ENCODE measurements around the gene ANKIB1. TPM values are rescaled to one million over a fixed set of nuclear protein-coding genes. Genes with fewer than 3 reads are reported as not detected.

ANKIB1 gene
- total and polyA plus RNA-seq, 4 donors, result 12.0 to 75.1 (median 44.0) TPM

DNA sequence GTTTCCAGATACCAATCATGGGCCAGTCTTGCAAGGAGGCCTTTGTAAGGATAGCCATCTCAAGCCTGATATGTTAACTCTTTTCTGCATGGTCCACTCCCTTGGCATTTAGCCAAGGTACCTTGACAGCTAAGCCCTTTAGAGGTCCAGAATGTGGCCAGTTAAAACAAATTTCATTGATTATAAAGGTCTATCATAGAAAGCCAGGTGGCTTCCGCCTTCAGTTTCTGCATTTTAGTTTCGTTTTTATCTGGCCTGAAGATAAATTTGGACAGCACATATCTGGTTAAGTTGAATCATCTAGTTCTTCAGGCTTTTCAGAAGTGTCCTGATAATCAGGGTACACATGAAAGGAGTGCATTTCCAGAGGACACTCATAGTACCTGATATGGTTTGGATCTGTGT, 30.7 kb downstream of the ANKIB1 start:
- Histone ChIP-seq H3K4me3 (ENCODE audit: low read length in 2 of 2) (no peak overlapping the region), H3K36me3 (ENCODE audit: control insufficient read depth in 1 of 2, insufficient read depth in 2 of 2, low read length in 1 of 2) (no peaks in the 10 kb centered on the region), H3K9me3 (ENCODE audit: control insufficient read depth, low read length) (no peaks in the 10 kb centered on the region), H3K27ac (ENCODE audit: low read depth in 1 of 2, low read length in 2 of 2) (no peak overlapping the region), H3K4me1 (ENCODE audit: control insufficient read depth in 1 of 2, insufficient read depth in 2 of 2, low read length in 2 of 2) (peaks cover 3 to 11% of the 10 kb centered on the region in 2 donors), H3K27me3 (ENCODE audit: control insufficient read depth in 1 of 2, insufficient read depth in 2 of 2, low read length in 1 of 2) (no peaks in the 10 kb centered on the region)
- 89 to 90% methylated on average over 2 of the region's 2 CpGs for WGBS, 2 donors
- no peak for DNase-seq
- intact Hi-C loops (cut with DNase I), result no loop called here
- no peak for ATAC-seq (ENCODE audit: low FRiP score)

DNA sequence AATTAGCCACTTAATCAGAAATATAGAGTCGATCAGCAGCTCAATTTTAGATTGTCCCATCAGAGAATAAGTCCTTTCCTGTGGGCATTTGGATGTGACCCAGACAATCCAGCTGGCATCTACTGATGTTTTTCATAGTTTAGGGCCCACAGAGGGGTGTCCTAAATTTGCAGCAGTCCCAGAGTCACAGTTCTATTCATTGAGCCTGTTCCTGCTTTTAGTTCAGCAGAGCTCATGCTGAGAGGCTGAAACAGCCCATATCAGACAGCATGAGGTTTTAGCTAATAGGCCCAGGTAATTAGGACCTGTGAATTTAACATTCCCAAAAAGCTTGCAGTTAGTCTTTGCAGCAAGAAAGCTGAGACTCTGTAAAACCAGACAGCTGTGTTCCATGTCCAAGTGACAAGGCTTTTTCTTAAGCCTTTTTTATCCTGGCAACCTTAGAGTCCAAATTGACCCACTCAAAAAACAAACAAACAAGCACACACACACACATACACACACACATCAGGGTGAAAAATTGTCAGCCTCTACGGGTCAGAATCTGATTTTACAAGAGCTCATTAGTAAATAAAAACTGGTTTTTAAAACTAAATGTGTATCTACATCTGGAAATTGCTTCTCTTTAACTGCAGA, 33.7 kb downstream of the ANKIB1 start:
- 7 to 11% methylated on average over 2 of the region's 2 CpGs for WGBS, 2 donors
- no peaks in the 10 kb centered on the region for H3K9me3 ChIP-seq (ENCODE audit: control insufficient read depth, low read length)
- no peaks in the 10 kb centered on the region for H3K27me3 ChIP-seq (ENCODE audit: control insufficient read depth in 1 of 2, insufficient read depth in 2 of 2, low read length in 1 of 2)
- no peak for DNase-seq
- H3K27ac ChIP-seq (ENCODE audit: low read depth in 1 of 2, low read length in 2 of 2), result no peak overlapping the region
- no peak overlapping the region for H3K4me3 ChIP-seq (ENCODE audit: low read length in 2 of 2)
- no peak for ATAC-seq (ENCODE audit: low FRiP score)
- intact Hi-C loops (cut with DNase I), result loop anchor here in 1 of 2 donors (5.0 kb wide), 1 partner anchor 32 kb away; the partner anchor contains the start of genes ANKIB1 and KRIT1
- no peaks in the 10 kb centered on the region for H3K36me3 ChIP-seq (ENCODE audit: control insufficient read depth in 1 of 2, insufficient read depth in 2 of 2, low read length in 1 of 2)
- H3K4me1 ChIP-seq (ENCODE audit: control insufficient read depth in 1 of 2, insufficient read depth in 2 of 2, low read length in 2 of 2), result peaks cover 3 to 15% of the 10 kb centered on the region in 2 donors

DNA sequence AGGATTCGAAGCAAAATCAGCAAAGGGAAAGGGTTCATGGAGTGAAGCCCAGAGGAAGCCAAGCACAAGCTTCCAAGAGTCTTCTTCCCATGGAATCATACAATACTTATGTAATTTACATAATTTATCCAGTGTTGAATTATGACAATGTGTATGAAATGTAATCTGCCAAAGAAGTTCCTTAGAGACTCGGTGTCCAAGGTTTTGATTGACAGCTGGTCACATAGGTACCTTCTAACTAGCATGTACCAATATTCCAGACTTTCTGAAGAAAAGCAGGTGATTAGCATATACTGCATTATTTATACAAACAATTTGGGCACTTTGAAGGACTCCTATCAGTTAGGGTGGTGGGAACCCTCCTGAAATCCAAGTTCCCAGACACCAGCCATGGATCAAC, 35.3 kb downstream of the ANKIB1 start:
- no peaks in the 10 kb centered on the region for H3K27me3 ChIP-seq (ENCODE audit: control insufficient read depth in 1 of 2, insufficient read depth in 2 of 2, low read length in 1 of 2)
- intact Hi-C loops (cut with DNase I), result loop anchor here in 1 of 2 donors (5.0 kb wide), 1 partner anchor 34 kb away; the partner anchor contains the start of genes ANKIB1 and KRIT1
- no peak overlapping the region for H3K4me3 ChIP-seq (ENCODE audit: low read length in 2 of 2)
- H3K9me3 ChIP-seq (ENCODE audit: control insufficient read depth, low read length), result no peaks in the 10 kb centered on the region
- 89 to 98% methylated on average over 2 of the region's 2 CpGs for WGBS, 2 donors
- H3K36me3 ChIP-seq (ENCODE audit: control insufficient read depth in 1 of 2, insufficient read depth in 2 of 2, low read length in 1 of 2), result no peaks in the 10 kb centered on the region
- DNase-seq (no peak), ATAC-seq (ENCODE audit: low FRiP score) (no peak)
- peaks cover 3 to 15% of the 10 kb centered on the region in 2 donors for H3K4me1 ChIP-seq (ENCODE audit: control insufficient read depth in 1 of 2, insufficient read depth in 2 of 2, low read length in 2 of 2)
- H3K27ac ChIP-seq (ENCODE audit: low read depth in 1 of 2, low read length in 2 of 2), result no peak overlapping the region

DNA sequence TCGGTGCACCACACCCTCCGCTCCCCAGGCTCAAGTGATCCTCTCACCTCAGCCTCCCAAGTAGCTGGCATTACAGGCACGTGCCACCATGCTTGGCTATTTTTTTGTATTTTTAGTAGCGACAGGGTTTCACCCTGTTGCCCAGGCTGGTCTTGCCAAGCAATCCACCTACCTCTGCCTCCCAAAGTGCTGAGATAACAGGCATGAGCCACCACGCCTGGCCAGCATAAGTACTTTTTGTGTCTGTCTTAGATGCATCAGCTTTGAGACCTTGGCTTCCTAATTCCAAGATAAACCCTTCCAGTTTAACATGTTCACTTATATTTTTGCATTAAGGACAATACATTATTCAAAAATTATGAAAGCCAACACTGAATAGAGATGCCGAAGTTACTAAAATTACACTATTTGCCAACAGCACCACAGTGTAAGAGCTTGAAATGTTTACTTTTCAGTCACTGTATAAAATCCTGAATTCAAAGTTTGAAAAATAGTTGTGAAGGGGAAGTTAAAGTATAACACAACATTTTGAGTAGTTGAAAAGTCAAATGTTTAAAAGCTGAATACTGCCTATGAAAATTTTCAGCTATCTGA, 36.5 kb downstream of the ANKIB1 start:
- Histone ChIP-seq H3K4me3 (ENCODE audit: low read length in 2 of 2) (no peak overlapping the region), H3K27me3 (ENCODE audit: control insufficient read depth in 1 of 2, insufficient read depth in 2 of 2, low read length in 1 of 2) (no peaks in the 10 kb centered on the region), H3K27ac (ENCODE audit: low read depth in 1 of 2, low read length in 2 of 2) (no peak overlapping the region), H3K4me1 (ENCODE audit: control insufficient read depth in 1 of 2, insufficient read depth in 2 of 2, low read length in 2 of 2) (peaks cover 3 to 14% of the 10 kb centered on the region in 2 donors), H3K36me3 (ENCODE audit: control insufficient read depth in 1 of 2, insufficient read depth in 2 of 2, low read length in 1 of 2) (no peaks in the 10 kb centered on the region), H3K9me3 (ENCODE audit: control insufficient read depth, low read length) (no peaks in the 10 kb centered on the region)
- intact Hi-C loops (cut with DNase I), result loop anchor here in 1 of 2 donors (5.0 kb wide), 1 partner anchor 35 kb away; the partner anchor contains the start of genes ANKIB1 and KRIT1
- 41 to 47% methylated on average over 6 of the region's 6 CpGs for WGBS, 2 donors
- DNase-seq (no peak), ATAC-seq (ENCODE audit: low FRiP score) (no peak)

DNA sequence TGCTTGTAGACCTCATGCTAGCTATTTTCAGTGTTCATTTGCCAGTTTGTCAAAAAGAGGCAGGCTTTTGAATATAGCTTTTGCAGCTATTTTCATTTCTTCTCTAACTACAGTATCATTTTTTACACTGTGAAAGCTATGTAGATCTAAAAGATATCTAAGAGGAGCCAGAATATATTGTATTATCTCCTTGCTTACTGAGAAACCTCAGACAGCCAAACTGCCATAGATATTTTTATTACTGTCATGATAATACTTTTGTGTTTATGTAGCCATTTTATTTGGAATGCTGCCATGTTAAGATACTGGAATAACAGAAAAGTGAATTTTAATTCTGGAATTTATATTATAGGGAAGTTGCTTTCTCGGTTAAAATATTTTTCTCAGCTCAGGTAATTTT, 37.2 kb downstream of the ANKIB1 start:
- H3K4me1 ChIP-seq (ENCODE audit: control insufficient read depth in 1 of 2, insufficient read depth in 2 of 2, low read length in 2 of 2), result peaks cover 1 to 12% of the 10 kb centered on the region in 2 donors
- no peak overlapping the region for H3K27ac ChIP-seq (ENCODE audit: low read depth in 1 of 2, low read length in 2 of 2)
- WGBS, 2 donors, result 30 to 41% methylated on average over 1 of the region's 1 CpG
- no peak overlapping the region for H3K4me3 ChIP-seq (ENCODE audit: low read length in 2 of 2)
- ATAC-seq (ENCODE audit: low FRiP score), result no peak
- no peaks in the 10 kb centered on the region for H3K27me3 ChIP-seq (ENCODE audit: control insufficient read depth in 1 of 2, insufficient read depth in 2 of 2, low read length in 1 of 2)
- DNase-seq, result no peak
- no peaks in the 10 kb centered on the region for H3K36me3 ChIP-seq (ENCODE audit: control insufficient read depth in 1 of 2, insufficient read depth in 2 of 2, low read length in 1 of 2)
- intact Hi-C loops (cut with DNase I), result loop anchor here in 1 of 2 donors (5.0 kb wide), 1 partner anchor 36 kb away; the partner anchor contains the start of genes ANKIB1 and KRIT1
- H3K9me3 ChIP-seq (ENCODE audit: control insufficient read depth, low read length), result no peaks in the 10 kb centered on the region

- H3K27me3 ChIP-seq (ENCODE audit: control insufficient read depth in 1 of 2, insufficient read depth in 2 of 2, low read length in 1 of 2), result no peaks in the 10 kb centered on the region
- H3K9me3 ChIP-seq (ENCODE audit: control insufficient read depth, low read length), result no peaks in the 10 kb centered on the region
- H3K36me3 ChIP-seq (ENCODE audit: control insufficient read depth in 1 of 2, insufficient read depth in 2 of 2, low read length in 1 of 2), result no peaks in the 10 kb centered on the region
- no peaks in the 10 kb centered on the region for H3K4me1 ChIP-seq (ENCODE audit: control insufficient read depth in 1 of 2, insufficient read depth in 2 of 2, low read length in 2 of 2)
- intact Hi-C loops (cut with DNase I), result no loop called here
- no peak overlapping the region for H3K27ac ChIP-seq (ENCODE audit: low read depth in 1 of 2, low read length in 2 of 2)
- WGBS, 2 donors, result 94% methylated on average over 2 of the region's 2 CpGs
- no peak overlapping the region for H3K4me3 ChIP-seq (ENCODE audit: low read length in 2 of 2)
- DNase-seq (no peak), ATAC-seq (ENCODE audit: low FRiP score) (no peak)
Measured at GRCh38 chr7:92289321-92289720, 43.5 kb downstream of the ANKIB1 start.

GRCh38 chr7:92292981-92293380, 47.2 kb downstream of the ANKIB1 start:
- no peaks in the 10 kb centered on the region for H3K36me3 ChIP-seq (ENCODE audit: control insufficient read depth in 1 of 2, insufficient read depth in 2 of 2, low read length in 1 of 2)
- DNase-seq, result no peak
- H3K4me3 ChIP-seq (ENCODE audit: low read length in 2 of 2), result no peak overlapping the region
- peaks cover 0 to 2% of the 10 kb centered on the region in 2 donors for H3K4me1 ChIP-seq (ENCODE audit: control insufficient read depth in 1 of 2, insufficient read depth in 2 of 2, low read length in 2 of 2)
- H3K27me3 ChIP-seq (ENCODE audit: control insufficient read depth in 1 of 2, insufficient read depth in 2 of 2, low read length in 1 of 2), result no peaks in the 10 kb centered on the region
- H3K27ac ChIP-seq (ENCODE audit: low read depth in 1 of 2, low read length in 2 of 2), result no peak overlapping the region
- intact Hi-C loops (cut with DNase I), result no loop called here
- 82 to 83% methylated on average over 3 of the region's 3 CpGs for WGBS, 2 donors
- ATAC-seq (ENCODE audit: low FRiP score), result no peak
- no peaks in the 10 kb centered on the region for H3K9me3 ChIP-seq (ENCODE audit: control insufficient read depth, low read length)

DNA sequence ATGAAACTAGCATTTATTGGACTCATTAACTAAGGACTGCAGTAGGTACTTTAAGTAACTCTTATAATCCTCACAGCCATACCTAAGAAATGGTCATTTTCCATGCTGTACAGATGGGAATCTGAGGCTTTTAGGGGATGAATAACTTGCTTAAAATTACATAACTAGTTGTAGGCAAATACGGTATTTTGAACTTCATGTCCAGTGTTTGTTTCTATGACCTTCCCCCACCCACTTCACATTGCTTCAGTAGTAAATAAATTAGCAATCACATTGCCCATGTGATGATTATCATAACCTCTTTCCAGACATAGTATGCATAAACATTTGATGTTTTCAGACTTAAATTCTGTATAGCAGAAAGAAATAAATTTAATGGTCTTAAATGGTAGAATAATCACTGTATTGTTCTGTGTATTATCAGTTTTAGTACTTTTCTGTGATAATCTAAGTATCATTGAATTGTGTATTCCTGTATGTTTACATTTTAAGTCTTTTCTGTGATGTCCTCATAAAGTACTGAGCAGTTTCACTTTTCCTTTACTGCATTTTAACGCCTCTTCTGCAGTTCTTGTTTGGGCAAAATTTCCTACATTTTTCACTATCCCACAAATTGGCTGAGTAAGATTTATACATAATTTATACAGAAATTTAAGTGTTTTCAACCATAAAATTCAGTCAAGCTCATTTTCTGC, 48.3 kb downstream of the ANKIB1 start:
- Histone ChIP-seq H3K9me3 (ENCODE audit: control insufficient read depth, low read length) (no peaks in the 10 kb centered on the region), H3K4me1 (ENCODE audit: control insufficient read depth in 1 of 2, insufficient read depth in 2 of 2, low read length in 2 of 2) (peaks cover 0 to 2% of the 10 kb centered on the region in 2 donors), H3K4me3 (ENCODE audit: low read length in 2 of 2) (peak overlapping the region in 1 of 2 donors; percentile 34), H3K27me3 (ENCODE audit: control insufficient read depth in 1 of 2, insufficient read depth in 2 of 2, low read length in 1 of 2) (no peaks in the 10 kb centered on the region), H3K27ac (ENCODE audit: low read depth in 1 of 2, low read length in 2 of 2) (no peak overlapping the region), H3K36me3 (ENCODE audit: control insufficient read depth in 1 of 2, insufficient read depth in 2 of 2, low read length in 1 of 2) (no peaks in the 10 kb centered on the region)
- 41 to 55% methylated on average over 2 of the region's 2 CpGs for WGBS, 2 donors
- intact Hi-C loops (cut with DNase I), result no loop called here
- ATAC-seq (ENCODE audit: low FRiP score) (no peak), DNase-seq (no peak)

Data from aorta (tissue), 5 donors.